AG09309 (cell line): Measurements from ENCODE around the gene GOT1.

ENCODE experiments used
- DNase-seq: peaks from one replicate; pipeline ENCODE4 v3.0.0-alpha.2; 2010; ENCODE audit warnings: low read depth
- H3K4me3 ChIP-seq: 2 replicates; pipeline ENCODE4 v1.5.1; 2011; ENCODE audit warnings: mild to moderate bottlenecking, low read depth, low read length, moderate library complexity; ENCODE audit not compliant: control insufficient read depth
- CTCF ChIP-seq: IDR thresholded peaks from 2 replicates; pipeline ENCODE4 v1.5.1; 2011; ENCODE audit warnings: mild to moderate bottlenecking, low read depth, low read length, inconsistent platforms; ENCODE audit not compliant: insufficient read depth, control insufficient read depth; ENCODE audit errors: missing control alignments

The GOT1 gene

GRCh38 chr10:99365736-99366135 lies 64.7 kb downstream of the GOT1 start:
- no peak for DNase-seq

GRCh38 chr10:99365311-99365710 lies 65.1 kb downstream of the GOT1 start:
- no peak for DNase-seq
- no peak overlapping the region for H3K4me3 ChIP-seq
- no peak for TF ChIP-seq CTCF

More at GRCh38 chr10:99365736-99366135, 64.7 kb downstream of the GOT1 start:
- H3K4me3 ChIP-seq = no peak overlapping the region
- no peak for TF ChIP-seq CTCF

GRCh38 chr10:99364125-99364524 lies 66.3 kb downstream of the GOT1 start:
- DNase-seq = peak; percentile 50
- H3K4me3 ChIP-seq = no peak overlapping the region
- no peak for TF ChIP-seq CTCF

- no peak for TF ChIP-seq CTCF
- no peak overlapping the region for H3K4me3 ChIP-seq
- no peak for DNase-seq
Measured at GRCh38 chr10:99360934-99361333, 69.5 kb downstream of the GOT1 start.

- no peak for TF ChIP-seq CTCF
- H3K4me3 ChIP-seq = no peak overlapping the region
- no peak for DNase-seq
Measured at GRCh38 chr10:99358101-99358500, 72.3 kb downstream of the GOT1 start.

GRCh38 chr10:99357691-99358090 lies 72.7 kb downstream of the GOT1 start:
- DNase-seq = no peak

More at GRCh38 chr10:99357691-99358090, 72.7 kb downstream of the GOT1 start:
- no peak for TF ChIP-seq CTCF
- no peak overlapping the region for H3K4me3 ChIP-seq
